Ectodermal cell (in vitro differentiated cells): ENCODE data around the gene MYO19.
"Not testable (repeated sequence)": the region's sequence is repeated elsewhere in the genome, so short reads cannot be mapped to it uniquely, and the experiment has no call there.

Experiments
- H3K27ac ChIP-seq: 2 replicates; pipeline ENCODE4 v1.7.0; 2013; ENCODE audit warnings: mild to moderate bottlenecking, low read depth, low read length; ENCODE audit not compliant: insufficient read depth, poor library complexity, severe bottlenecking
- H3K27me3 ChIP-seq: 2 replicates; pipeline ENCODE4 v1.7.0; 2013; ENCODE audit warnings: mild to moderate bottlenecking, low read length; ENCODE audit not compliant: insufficient read depth, control insufficient read depth, poor library complexity, severe bottlenecking
- H3K36me3 ChIP-seq: one replicate; pipeline ENCODE4 v1.7.0; 2013; ENCODE audit warnings: low read length; ENCODE audit not compliant: control insufficient read depth, insufficient read depth
- H3K4me1 ChIP-seq: one replicate; pipeline ENCODE4 v1.7.0; 2013; ENCODE audit warnings: low read length; ENCODE audit not compliant: control insufficient read depth, insufficient read depth
- H3K4me3 ChIP-seq: 2 replicates; pipeline ENCODE4 v1.7.0; 2013; ENCODE audit warnings: low read depth, low read length, control low read depth; ENCODE audit not compliant: insufficient read depth
- H3K9me3 ChIP-seq: 2 replicates; pipeline ENCODE4 v1.7.0; 2013; ENCODE audit warnings: mild to moderate bottlenecking, low read length, moderate library complexity; ENCODE audit not compliant: control insufficient read depth
- WGBS, 2 experiments: methylation state at CpG; one replicate each; pipeline ENCODE4 v1.1.7; 2013; ENCODE audit warnings: missing lambda C conversion rate in 2 of 2; 5-methylcytosine and 5-hydroxymethylcytosine counted together

Gene MYO19

GRCh38 chr17:36486204-36487194 lies 48.2 kb downstream of the MYO19 start, which contains the start of gene ZNHIT3:
Gene ZNHIT3, plus strand, starts transcription at chr17:36486681. Its CDS starts 19 bp downstream, at chr17:36486700.
- H3K27ac ChIP-seq: peak within 1 kb of the TSS; percentile 76
- no peaks in the 10 kb centered on the region for H3K4me1 ChIP-seq
- H3K4me3 ChIP-seq: peak within 1 kb of the TSS; percentile 87
- no peaks in the 10 kb centered on the region for H3K9me3 ChIP-seq
- peaks cover 8% of the 10 kb centered on the region for H3K36me3 ChIP-seq
- 0 to 1% methylated on average over 73 of the region's 73 CpGs for WGBS, 2 experiments
- peaks cover 33% of the 10 kb centered on the region for H3K27me3 ChIP-seq

- Histone ChIP-seq H3K4me1 (no peaks in the 10 kb centered on the region), H3K4me3 (peak overlapping the region; percentile 87), H3K27ac (no peak overlapping the region), H3K36me3 (peaks cover 8% of the 10 kb centered on the region), H3K9me3 (no peaks in the 10 kb centered on the region), H3K27me3 (peaks cover 37% of the 10 kb centered on the region)
- 19 to 26% methylated on average over 10 of the region's 10 CpGs for WGBS, 2 experiments
Measured at GRCh38 chr17:36485805-36486203, 48.9 kb downstream of the MYO19 start.

- H3K9me3 ChIP-seq: no peaks in the 10 kb centered on the region
- WGBS, 2 experiments: 92 to 95% methylated on average over 8 of the region's 8 CpGs
- no peaks in the 10 kb centered on the region for H3K4me1 ChIP-seq
- no peak overlapping the region for H3K4me3 ChIP-seq
- peaks cover 37% of the 10 kb centered on the region for H3K27me3 ChIP-seq
- peaks cover 6% of the 10 kb centered on the region for H3K36me3 ChIP-seq
- H3K27ac ChIP-seq: no peak overlapping the region
Measured at GRCh38 chr17:36485027-36485426, 49.6 kb downstream of the MYO19 start.

- not testable (repeated sequence) for H3K4me1 ChIP-seq, H3K27ac ChIP-seq, H3K9me3 ChIP-seq, H3K36me3 ChIP-seq, H3K4me3 ChIP-seq
- 90% methylated on average over 7 of the region's 7 CpGs for WGBS, 2 experiments
- H3K27me3 ChIP-seq: peaks cover 37% of the 10 kb centered on the region
Measured at GRCh38 chr17:36484021-36484420, 50.6 kb downstream of the MYO19 start.

GRCh38 chr17:36482611-36483504 lies 51.8 kb downstream of the MYO19 start:
- 12 to 13% methylated on average over 79 of the region's 79 CpGs for WGBS, 2 experiments
- H3K27me3 ChIP-seq: peaks cover 37% of the 10 kb centered on the region
- H3K4me3 ChIP-seq: peak overlapping the region; percentile 1

GRCh38 chr17:36481829-36482228 lies 52.8 kb downstream of the MYO19 start:
- H3K27ac ChIP-seq: no peak overlapping the region
- WGBS, 2 experiments: 77 to 78% methylated on average over 7 of the region's 7 CpGs
- no peaks in the 10 kb centered on the region for H3K36me3 ChIP-seq
- H3K4me1 ChIP-seq: no peaks in the 10 kb centered on the region
- H3K27me3 ChIP-seq: peaks cover 37% of the 10 kb centered on the region
- H3K4me3 ChIP-seq: no peak overlapping the region
- H3K9me3 ChIP-seq: no peaks in the 10 kb centered on the region

More at GRCh38 chr17:36482611-36483504, 51.8 kb downstream of the MYO19 start:
- no peak overlapping the region for H3K27ac ChIP-seq
- no peaks in the 10 kb centered on the region for H3K9me3 ChIP-seq
- H3K36me3 ChIP-seq: no peaks in the 10 kb centered on the region
- H3K4me1 ChIP-seq: no peaks in the 10 kb centered on the region

- 83 to 85% methylated on average over 4 of the region's 4 CpGs for WGBS, 2 experiments
- Histone ChIP-seq H3K4me1 (no peaks in the 10 kb centered on the region), H3K36me3 (no peaks in the 10 kb centered on the region), H3K4me3 (no peak overlapping the region), H3K27me3 (no peaks in the 10 kb centered on the region), H3K27ac (no peak overlapping the region), H3K9me3 (no peaks in the 10 kb centered on the region)
Measured at GRCh38 chr17:36475346-36475970, 59.2 kb downstream of the MYO19 start.

- no peaks in the 10 kb centered on the region for H3K36me3 ChIP-seq
- H3K27me3 ChIP-seq: peaks cover 7% of the 10 kb centered on the region
- H3K4me1 ChIP-seq: no peaks in the 10 kb centered on the region
- no peak overlapping the region for H3K4me3 ChIP-seq
- no peaks in the 10 kb centered on the region for H3K9me3 ChIP-seq
- H3K27ac ChIP-seq: no peak overlapping the region
- 82 to 87% methylated on average over 7 of the region's 7 CpGs for WGBS, 2 experiments
Measured at GRCh38 chr17:36474571-36474970, 60.1 kb downstream of the MYO19 start.

GRCh38 chr17:36470499-36470898 lies 64.2 kb downstream of the MYO19 start:
- no peaks in the 10 kb centered on the region for H3K9me3 ChIP-seq
- no peak overlapping the region for H3K27ac ChIP-seq
- H3K36me3 ChIP-seq: no peaks in the 10 kb centered on the region
- H3K27me3 ChIP-seq: peaks cover 25% of the 10 kb centered on the region
- no peak overlapping the region for H3K4me3 ChIP-seq
- no peaks in the 10 kb centered on the region for H3K4me1 ChIP-seq
